ENCODE measurements around the gene MAML2. TPM values are rescaled to one million over a fixed set of nuclear protein-coding genes. Genes with fewer than 3 reads are reported as not detected.

The MAML2 gene
- total RNA-seq, 2 donors from 2014 or later, result 26.5 to 27.9 TPM

GRCh38 chr11:95933594-95933993 is 409.4 kb downstream of the MAML2 start:
- no peak for DNase-seq (ENCODE audit: low spot score in 2 of 2)
- Mint-ChIP-seq H3K27ac (no peak overlapping the region), H3K36me3 (peaks cover 10 to 16% of the 10 kb centered on the region in 2 donors), H3K9me3 (peaks cover 9 to 11% of the 10 kb centered on the region in 2 donors)
- no peak for ATAC-seq

GRCh38 chr11:95931916-95932315 is 411.1 kb downstream of the MAML2 start:
- Mint-ChIP-seq H3K36me3 (peaks cover 10 to 16% of the 10 kb centered on the region in 2 donors), H3K9me3 (peaks cover 9 to 15% of the 10 kb centered on the region in 2 donors), H3K27ac (no peak overlapping the region)
- no peak for ATAC-seq
- no peak for DNase-seq (ENCODE audit: low spot score in 2 of 2)

GRCh38 chr11:95930948-95931347 is 412.0 kb downstream of the MAML2 start:
- H3K9me3 Mint-ChIP-seq, result peaks cover 9 to 15% of the 10 kb centered on the region in 2 donors
- peaks cover 10 to 16% of the 10 kb centered on the region in 2 donors for H3K36me3 Mint-ChIP-seq

GRCh38 chr11:95926726-95927125 is 416.3 kb downstream of the MAML2 start:
- Mint-ChIP-seq H3K36me3 (peaks cover 25 to 33% of the 10 kb centered on the region in 2 donors), H3K9me3 (peaks cover 9 to 15% of the 10 kb centered on the region in 2 donors), H3K27ac (no peak overlapping the region)
- no peak for ATAC-seq
- DNase-seq (ENCODE audit: low spot score in 2 of 2), result no peak

More at GRCh38 chr11:95930948-95931347, 412.0 kb downstream of the MAML2 start:
- DNase-seq (ENCODE audit: low spot score in 2 of 2) (no peak), ATAC-seq (no peak)
- no peak overlapping the region for H3K27ac Mint-ChIP-seq

Other genes with a start within 250 kb of the MAML2 start
- 10 to 100 TPM; 33.3 to 58.6 TPM for gene CCDC82, start 46.7 kb upstream of the MAML2 start, total RNA-seq
- gene JRKL, start 46.8 kb upstream of the MAML2 start, total RNA-seq, result 10 to 100 TPM; 10.0 to 16.1 TPM